Right ventricle myocardium superior (tissue), 1 donor: ENCODE data around the gene SPATA13. TPM values are rescaled to one million over a fixed set of nuclear protein-coding genes. Genes with fewer than 3 reads are reported as not detected.
"Not testable (repeated sequence)": the region's sequence is repeated elsewhere in the genome, so short reads cannot be mapped to it uniquely, and the experiment has no call there.

ENCODE experiments used
- ATAC-seq: fragments of 200-7000 bp; cut with Tn5 transposase; one replicate; pipeline ENCODE4 v1.9.1; 2020; ENCODE audit warnings: mild to moderate bottlenecking; ENCODE audit not compliant: poor library complexity
- DNase-seq: peaks from one replicate; pipeline ENCODE4 v3.0.0-alpha.2; 2020
- intact Hi-C: fragments of 100-400 bp; cut with DNase I; formaldehyde crosslinking; loops from one replicate; pipeline ENCODE4 v1.11.2; 2022
- total RNA-seq: library from RNA; stranded (reverse); fragmentation: NEBNext Ultra II Directional; extraction: Animal tissue kit (Norgen Biotek cat#: 25700); gene quantifications from one replicate; pipeline ENCODE4 v1.2.1, GENCODE V29; 2021
- donor health status: DM: no; HTN: yes; CAD: no; lungs with severe emphysema.

The SPATA13 gene
- total RNA-seq, 1 donor from 2014 or later, result 8.3 TPM

DNA sequence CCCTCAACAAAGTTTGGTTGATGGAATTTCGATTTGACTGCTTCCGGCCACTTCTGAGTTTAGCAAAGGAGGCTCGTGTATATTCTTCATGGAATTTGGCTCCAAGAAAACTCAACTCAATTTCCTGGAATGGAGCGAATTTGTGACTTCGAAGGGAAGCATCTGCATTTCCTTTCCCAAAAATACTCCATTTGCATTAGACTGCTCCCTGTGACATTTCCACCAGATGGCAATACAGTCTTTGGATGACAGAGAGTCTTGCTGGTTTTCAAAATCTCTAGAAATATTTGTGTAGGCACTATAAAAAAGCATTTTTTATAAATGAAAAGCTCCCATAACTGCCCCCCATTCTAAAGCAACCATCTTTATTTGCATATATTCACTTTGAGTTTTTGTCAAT, 152.9 kb downstream of the SPATA13 start:
- intact Hi-C loops, result no loop called here
- DNase-seq (no peak), ATAC-seq (no peak)

DNA sequence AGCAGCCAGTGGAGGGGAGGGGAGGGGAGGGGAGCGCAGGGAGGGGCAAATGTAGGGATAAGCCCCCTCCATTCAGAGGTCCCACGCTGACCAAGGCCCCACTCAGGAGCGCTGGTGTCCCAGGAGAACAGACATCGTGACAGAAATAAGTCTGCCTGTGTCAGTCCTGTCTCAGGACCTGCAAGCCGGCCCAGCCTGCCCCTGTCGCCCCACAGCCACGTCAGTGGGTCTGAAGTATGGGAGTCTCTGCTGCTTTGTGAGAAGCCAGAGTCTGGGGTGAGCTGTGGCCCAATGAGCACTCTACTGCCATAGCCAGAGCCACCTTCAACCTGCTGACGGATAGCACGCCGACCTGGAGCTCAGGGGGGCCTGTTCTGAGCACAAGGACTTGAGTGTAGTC, 157.3 kb downstream of the SPATA13 start:
- intact Hi-C loops, ATAC-seq, DNase-seq: not testable (repeated sequence)

DNA sequence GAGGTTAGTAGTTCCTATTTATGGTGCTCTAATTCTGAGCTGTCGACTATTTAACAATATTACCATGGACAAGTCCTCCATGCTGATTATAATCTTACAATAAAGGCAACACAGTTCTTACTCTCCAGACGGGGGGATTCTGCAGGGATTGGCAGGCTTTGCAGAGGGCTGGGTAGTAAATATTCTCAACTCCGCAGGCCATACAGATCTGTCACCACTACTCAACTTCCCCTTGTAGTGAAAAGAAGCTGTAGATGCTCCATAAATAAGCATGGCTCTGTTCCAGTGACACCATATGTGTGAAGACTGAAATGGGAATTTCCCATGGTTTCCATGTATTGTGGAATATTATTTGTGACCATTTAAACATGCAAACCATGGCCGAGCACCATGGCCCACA, 158.4 kb downstream of the SPATA13 start:
- intact Hi-C loops, ATAC-seq, DNase-seq: not testable (repeated sequence)

DNA sequence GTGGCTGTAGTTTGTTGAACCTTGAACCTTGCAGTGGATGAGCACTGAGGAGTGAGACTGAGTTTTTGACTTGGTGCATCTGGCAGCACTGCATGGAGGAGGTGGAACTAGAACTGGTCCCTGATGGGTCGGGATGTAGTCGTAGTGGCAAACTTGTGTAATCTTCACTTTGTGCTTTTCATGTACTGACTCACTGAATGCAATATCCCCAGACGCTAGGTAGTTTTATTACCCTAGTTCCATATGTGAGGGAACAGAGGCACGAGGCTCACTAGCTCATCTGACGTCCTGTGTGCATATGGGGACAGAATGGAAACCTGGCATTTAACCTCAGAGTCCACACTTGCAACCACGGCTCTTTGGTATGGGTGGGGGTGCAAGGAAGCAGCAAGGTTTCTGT, 159.1 kb downstream of the SPATA13 start:
- DNase-seq, intact Hi-C loops, ATAC-seq: not testable (repeated sequence)

DNA sequence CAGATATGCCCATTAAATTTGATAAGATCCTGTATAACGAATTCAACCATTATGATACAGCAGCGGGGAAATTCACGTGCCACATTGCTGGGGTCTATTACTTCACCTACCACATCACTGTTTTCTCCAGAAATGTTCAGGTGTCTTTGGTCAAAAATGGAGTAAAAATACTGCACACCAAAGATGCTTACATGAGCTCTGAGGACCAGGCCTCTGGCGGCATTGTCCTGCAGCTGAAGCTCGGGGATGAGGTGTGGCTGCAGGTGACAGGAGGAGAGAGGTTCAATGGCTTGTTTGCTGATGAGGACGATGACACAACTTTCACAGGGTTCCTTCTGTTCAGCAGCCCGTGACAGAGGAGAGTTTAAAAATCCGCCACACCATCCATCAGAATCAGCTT, 160.9 kb downstream of the SPATA13 start:
- DNase-seq, intact Hi-C loops, ATAC-seq: not testable (repeated sequence)

DNA sequence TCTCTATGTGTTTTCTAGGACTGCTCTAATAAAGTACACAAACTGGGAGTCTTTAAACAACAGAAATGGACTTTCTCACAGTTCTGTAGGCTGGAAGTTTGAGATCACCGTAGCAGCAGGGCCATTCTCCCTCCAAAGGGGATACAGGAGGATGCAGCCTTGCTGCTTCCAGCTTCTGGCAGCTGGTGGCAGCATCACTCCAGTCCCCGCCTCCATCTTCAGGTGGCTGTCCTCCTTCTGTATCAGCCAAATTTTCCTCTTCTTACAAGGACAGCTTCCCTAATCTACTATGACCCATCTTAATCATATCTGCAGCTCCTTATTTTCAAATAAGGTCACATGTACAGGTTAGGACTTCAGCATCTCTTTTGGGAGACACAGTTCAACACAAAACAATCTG, 161.9 kb downstream of the SPATA13 start:
- DNase-seq, intact Hi-C loops, ATAC-seq: not testable (repeated sequence)

DNA sequence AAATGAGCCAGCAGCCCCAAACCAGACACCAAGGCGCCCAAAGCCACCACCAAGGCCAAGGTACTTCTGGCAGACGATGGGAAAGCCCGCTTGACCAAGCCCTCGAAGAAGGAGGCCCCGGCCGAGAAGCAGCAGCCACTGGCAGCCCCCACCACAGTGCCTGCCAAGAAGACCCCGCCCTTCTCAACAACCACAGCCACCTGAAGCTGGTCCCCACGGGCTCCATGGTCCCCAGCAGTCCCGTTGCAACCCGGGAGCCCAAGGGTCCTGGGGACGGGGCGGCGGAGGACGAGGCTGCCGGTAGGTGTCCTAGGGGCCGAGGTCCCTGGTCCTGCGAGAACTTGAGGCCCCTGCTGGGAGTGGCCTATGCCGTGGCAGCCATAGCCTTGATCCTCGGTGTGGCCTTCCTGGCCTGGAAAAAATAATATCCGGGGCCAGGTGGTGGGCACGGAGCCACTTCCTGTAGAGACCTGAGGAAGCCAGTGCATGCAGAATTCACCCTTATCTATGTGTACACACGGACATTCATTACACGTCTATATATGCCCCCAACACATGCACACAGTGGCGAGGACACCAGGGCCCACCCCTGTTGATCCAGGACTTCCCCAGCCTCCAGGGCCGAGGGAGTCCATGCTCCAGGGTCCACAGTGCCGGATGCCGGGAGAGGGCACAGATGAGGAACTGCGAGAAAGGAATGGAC, 162.7 kb downstream of the SPATA13 start:
- DNase-seq, result no peak
- intact Hi-C loops, result no loop called here
- ATAC-seq, result no peak

DNA sequence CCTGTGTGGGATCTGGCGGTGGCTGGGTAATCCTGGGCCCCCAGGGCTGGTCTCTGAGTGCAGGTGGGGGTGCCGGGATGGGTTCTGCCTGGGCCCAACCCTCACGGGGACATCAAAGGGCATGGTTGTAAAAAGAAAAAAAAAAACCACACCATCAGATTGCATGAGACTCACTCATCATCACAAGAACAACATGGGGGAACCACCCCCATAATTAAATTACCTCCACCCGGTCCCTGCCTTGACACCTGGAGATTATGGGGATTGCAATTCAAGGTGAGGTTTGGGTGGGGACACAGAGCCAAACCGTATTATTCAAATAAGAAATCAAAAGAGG, 163.2 kb downstream of the SPATA13 start:
- intact Hi-C loops, result no loop called here
- no peak for ATAC-seq
- no peak for DNase-seq

DNA sequence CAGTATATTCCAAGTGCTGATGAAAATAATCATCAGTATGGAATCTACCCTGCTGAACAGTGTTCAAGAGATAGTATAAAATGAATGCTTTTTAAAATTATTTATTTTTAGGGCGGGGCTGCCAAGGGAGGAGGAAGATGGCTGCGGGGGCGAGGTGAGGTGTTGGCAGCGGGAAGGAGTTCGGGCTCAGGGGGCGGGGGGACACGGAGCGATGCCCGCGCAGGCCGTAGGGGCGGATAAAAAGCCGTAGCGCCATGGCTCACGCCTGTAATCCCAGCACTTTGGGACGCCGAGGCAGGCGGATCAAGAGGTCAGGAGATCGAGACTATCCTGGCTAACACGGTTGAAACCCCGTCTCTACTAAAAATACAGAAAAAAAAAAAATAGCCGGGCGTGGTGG, 167.1 kb downstream of the SPATA13 start:
- intact Hi-C loops, ATAC-seq, DNase-seq: not testable (repeated sequence)

DNA sequence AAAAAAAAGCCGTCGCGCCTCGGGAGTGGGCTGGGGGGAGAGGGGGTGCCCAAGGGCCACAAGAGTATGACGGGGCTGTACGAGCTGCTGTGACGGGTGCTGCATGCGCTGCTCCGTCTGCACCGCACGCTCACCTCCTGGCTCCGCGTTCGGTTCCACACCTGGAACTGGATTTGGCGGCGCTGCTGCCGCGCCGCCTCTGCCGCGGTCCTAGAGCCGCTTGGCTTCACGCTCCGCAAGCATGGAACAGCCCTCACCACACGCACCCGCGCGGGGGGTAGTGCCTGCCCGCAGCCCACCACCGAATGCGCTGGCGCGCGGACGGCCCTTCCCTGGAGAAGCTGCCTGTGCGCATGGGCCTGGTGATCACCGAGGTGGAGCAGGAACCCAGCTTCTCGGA, 167.6 kb downstream of the SPATA13 start:
- ATAC-seq (no peak), DNase-seq (no peak)
- intact Hi-C loops, result no loop called here

DNA sequence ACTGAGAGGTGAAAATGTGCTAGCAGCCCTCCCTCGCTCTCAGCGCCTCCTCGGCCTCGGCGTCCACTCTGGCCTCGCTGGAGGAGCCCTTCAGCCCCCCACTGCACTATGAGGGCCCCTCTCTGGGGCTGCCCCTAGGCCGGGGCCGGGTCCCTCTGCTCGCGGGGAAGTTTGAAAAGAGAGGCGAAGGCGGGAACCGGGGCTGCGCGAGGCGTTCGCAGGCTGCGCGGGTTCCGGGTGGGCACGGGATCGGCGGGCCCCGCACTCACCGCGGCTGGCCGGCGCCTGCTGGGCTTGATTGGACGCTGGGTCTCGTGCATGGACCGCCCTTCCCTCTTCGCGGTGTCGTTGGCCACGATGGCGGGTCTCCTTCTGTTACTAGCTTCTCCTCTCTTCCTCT, 178.2 kb downstream of the SPATA13 start:
- intact Hi-C loops, result no loop called here
- ATAC-seq (no peak), DNase-seq (no peak)

DNA sequence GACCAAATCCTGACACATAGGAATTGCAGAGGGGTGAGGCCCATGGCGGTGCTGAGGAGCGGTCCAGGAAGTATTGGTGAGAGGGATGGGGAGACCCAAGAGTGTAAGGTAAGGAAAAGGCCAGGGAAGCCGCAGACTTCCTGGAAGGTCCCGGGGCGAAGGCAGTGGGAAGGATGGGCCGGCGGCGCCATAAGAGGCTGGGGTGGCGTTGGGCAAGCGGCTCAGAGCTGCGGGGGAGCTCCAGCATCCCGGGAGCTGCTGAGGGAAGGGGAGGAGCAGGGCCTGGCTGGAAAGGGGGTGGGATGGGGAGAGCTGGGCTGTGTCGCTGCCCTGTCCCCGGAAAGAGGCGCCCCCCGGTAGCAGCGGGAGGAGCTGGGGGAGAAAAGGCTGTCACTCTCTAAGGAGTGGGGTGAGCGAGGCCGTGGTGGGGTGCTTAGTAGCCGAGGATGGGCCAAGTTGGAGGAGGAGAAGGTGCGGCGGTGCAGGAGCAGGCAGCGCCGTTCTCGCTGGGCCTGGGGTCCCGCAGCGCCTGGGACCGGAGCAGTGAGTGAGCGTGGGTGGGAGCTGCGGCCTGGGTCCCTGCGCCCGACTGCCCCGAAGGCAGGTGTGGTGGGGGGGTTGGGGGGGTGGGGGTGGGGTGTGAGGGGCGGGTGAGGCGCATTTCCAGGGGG, 179.6 kb downstream of the SPATA13 start:
- intact Hi-C loops, result no loop called here
- DNase-seq (no peak), ATAC-seq (no peak)

DNA sequence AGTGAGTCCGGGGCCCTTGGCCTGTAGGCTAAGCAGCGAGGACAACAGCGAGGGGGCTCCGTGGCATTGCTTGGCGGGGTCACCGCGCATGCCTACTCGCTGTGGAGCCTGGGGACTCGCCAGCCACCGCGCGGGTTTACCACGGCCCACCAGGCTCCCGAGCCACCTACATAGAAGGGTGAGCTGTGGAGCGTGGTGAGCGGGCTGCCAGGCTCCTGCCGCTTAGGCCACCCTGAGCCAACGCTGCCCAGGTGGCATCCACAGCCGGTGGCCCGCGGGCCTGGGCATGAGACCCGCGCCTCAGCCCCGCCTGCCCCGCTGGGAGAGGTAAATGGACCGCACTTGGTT, 180.1 kb downstream of the SPATA13 start:
- DNase-seq (no peak), ATAC-seq (no peak)
- intact Hi-C loops, result no loop called here

DNA sequence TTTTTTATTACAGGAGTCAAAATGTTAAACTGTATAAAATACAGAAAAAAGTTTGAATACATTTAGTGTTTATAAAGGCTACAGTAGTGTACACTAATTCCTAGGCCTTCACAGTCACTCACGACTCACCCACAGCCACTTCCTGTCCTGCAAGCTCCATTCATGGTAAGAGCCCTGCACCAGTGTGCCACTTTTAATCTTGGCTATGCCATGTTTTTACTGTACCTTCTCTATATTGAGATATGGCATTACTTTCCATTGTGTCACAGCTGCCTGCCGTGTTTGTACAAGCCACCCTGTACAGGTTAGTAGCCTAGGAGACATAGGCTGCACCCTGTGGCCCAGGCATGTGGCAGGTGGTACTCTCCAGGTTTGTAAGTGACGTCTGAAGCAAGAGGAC, 180.9 kb downstream of the SPATA13 start:
- intact Hi-C loops, result no loop called here
- DNase-seq, result no peak
- no peak for ATAC-seq

DNA sequence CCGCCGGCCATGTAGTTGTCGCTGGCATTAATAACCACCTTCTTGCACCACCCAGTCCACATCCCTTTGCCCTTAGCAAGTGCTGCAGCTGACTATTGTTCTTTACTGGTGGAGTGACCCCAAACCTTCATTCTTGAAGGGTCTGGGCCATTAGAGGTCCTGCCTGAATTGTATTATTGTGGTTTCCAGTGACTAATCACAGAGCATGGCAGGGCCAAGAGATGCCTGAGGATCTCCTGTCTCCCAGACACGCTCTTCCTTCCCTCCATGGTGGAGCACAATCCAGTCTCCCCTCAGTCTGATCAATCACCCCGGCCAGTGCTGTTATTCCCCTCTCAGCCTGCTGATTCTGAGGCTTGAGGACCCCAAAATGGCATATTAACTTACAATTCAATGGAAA, 187.9 kb downstream of the SPATA13 start:
- intact Hi-C loops, result no loop called here
- no peak for ATAC-seq
- no peak for DNase-seq

DNA sequence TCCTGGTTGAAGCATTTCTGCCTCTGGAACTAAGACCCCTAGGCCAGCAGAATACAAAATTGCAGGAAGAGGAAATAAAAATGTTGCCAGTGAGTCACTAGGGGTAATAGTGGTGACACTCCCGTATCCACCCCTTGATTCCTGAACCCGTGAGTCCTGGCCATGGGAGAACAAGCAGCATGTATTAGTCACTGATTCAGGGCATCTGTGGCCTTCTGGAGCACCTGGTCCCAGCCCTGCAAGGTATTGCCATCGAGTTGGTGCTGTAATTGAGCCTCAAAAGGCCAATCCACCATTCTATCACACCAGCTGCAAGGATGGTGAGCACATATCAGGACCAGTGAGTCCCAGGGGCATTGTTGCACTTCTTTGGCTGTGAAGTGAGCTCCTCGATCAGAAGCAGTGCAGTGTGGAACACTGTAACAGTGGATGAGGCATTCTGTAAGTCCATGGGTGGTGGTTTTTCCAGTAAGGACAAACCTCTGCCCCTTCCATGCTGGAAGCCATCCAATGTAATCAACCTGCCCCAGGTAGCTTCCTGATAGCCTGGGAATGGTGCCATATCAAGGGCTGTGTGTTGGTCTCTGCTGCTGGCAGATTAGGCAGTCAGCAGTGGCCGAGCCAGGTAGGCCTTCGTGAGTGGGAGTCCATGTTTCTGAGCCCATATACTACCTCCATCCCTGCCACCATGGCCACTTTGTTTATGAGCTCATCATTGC, 188.4 kb downstream of the SPATA13 start:
- ATAC-seq (no peak), DNase-seq (no peak)
- intact Hi-C loops, result no loop called here

DNA sequence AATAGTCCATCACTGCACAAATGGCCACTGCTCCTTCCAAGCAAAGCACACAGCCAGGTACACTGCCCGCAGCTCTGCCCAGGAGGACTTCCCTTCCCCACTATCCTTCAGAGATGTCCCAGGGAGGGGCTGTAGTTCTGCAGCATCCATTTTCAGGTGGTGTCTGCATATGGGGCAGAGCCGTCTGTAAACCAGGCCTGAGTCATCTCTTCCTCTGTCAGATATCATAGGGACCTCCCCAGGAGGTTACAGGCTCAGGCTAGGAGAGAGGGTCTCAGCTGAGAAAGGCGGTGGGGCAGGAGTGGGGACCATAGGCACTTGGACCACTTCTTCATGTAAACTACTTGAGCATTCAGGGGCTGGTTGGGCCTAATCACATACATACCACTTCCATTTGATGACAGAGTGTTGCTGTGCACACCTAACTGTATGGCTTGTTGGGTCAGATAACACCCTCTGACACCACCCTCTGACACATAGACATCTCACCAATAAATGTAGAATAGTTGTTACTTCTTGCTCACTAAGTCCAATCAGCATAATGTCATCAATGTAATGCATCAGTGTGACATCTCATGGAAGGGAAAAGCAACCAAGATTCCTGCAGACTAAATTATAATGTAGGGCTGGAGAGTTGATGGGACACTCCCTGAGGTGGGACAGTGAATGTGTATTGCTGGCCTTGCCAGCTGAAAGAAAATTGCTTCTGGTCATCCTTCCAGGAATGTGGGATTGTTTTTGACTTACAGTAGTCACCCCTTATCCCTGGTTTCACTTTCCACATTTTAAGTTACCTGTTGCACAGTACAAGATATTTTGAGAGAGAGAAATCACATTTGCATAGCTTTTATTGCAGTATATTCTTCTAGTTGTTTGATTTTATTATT, 189.5 kb downstream of the SPATA13 start:
- ATAC-seq, DNase-seq, intact Hi-C loops: not testable (repeated sequence)

DNA sequence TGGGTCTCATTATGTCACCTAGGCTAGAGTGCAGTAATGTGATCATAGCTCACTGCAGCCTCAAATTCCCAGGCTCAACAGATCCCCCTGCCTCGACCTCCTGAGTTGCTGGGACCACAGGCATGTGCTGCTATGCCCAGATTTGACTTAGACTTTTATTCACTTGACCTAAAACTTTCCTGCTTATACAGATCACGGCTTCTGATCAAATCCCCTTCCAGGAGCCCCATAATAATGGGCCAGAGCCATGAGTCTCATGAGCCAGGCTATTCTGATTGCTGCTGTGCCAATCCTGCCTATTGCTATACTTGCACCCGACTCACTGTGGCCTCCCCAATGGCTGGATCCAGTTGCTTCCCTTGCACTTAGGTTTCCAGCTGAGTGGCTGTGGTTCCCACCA, 190.9 kb downstream of the SPATA13 start:
- intact Hi-C loops, result no loop called here
- no peak for ATAC-seq
- no peak for DNase-seq

DNA sequence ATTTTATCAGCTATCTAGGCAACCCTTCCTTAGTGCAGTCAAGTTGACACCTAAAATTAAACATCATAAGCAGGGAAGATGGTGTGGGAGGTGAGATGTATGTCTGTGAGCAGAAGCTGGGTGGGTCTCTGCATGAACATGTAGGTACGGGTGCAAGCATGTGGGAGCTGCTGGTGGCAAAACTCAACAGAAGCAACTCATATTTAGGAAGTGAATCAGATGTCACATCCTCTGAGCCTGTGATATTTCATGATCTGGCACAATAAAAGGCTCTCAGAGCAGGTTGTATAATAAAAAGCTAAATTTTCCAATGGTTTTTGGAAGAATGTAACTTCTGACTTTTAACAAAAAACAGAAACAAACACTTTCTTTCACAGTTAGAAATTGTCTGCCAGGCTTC, 193.2 kb downstream of the SPATA13 start:
- DNase-seq, result no peak
- ATAC-seq, result no peak
- intact Hi-C loops, result no loop called here
